GDM1 (cell line): ENCODE measurements around the gene SMARCAL1.
A peak's percentile ranks its signal among the peaks of the same experiment; 100 is the strongest.
"Not testable (repeated sequence)": the region's sequence is repeated elsewhere in the genome, so short reads cannot be mapped to it uniquely, and the experiment has no call there.

ENCODE experiments used
- DNase-seq: peaks from one replicate; lab custom pipeline; 2025; lab: John Stamatoyannopoulos, UW

Gene SMARCAL1

GRCh38 chr2:216412022-216412999 lies at the start of gene SMARCAL1:
SMARCAL1 (plus strand) TSS chr2:216412484; CDS start chr2:216414705, 2,221 bp downstream.
- DNase-seq: peak; percentile 97

GRCh38 chr2:216362730-216363129 lies 49.6 kb upstream of the SMARCAL1 start:
- DNase-seq: no peak

GRCh38 chr2:216363221-216363620 lies 49.1 kb upstream of the SMARCAL1 start:
- DNase-seq: no peak

- DNase-seq: no peak
Measured at GRCh38 chr2:216365518-216365917, 46.8 kb upstream of the SMARCAL1 start.

GRCh38 chr2:216366777-216367471 lies 45.4 kb upstream of the SMARCAL1 start:
- no peak for DNase-seq

GRCh38 chr2:216369821-216370220 lies 42.5 kb upstream of the SMARCAL1 start:
- no peak for DNase-seq

- no peak for DNase-seq
Measured at GRCh38 chr2:216370961-216371712, 41.1 kb upstream of the SMARCAL1 start.

GRCh38 chr2:216371721-216372702 lies 40.3 kb upstream of the SMARCAL1 start, which contains the start of gene MARCHF4:
MARCHF4 (minus strand) TSS chr2:216372483; CDS start chr2:216370260, 2,223 bp downstream.
- peak; percentile 39 for DNase-seq

- DNase-seq: no peak
Measured at GRCh38 chr2:216372761-216373291, 39.5 kb upstream of the SMARCAL1 start.

- no peak for DNase-seq
Measured at GRCh38 chr2:216373896-216374295, 38.4 kb upstream of the SMARCAL1 start.

GRCh38 chr2:216375286-216375685 lies 37.0 kb upstream of the SMARCAL1 start:
- no peak for DNase-seq

- no peak for DNase-seq
Measured at GRCh38 chr2:216379977-216380376, 32.3 kb upstream of the SMARCAL1 start.

GRCh38 chr2:216384409-216384808 lies 27.9 kb upstream of the SMARCAL1 start:
- DNase-seq: not testable (repeated sequence)

- no peak for DNase-seq
Measured at GRCh38 chr2:216385478-216385877, 26.8 kb upstream of the SMARCAL1 start.

GRCh38 chr2:216387262-216387661 lies 25.0 kb upstream of the SMARCAL1 start:
- DNase-seq: no peak

- DNase-seq: no peak
Measured at GRCh38 chr2:216388046-216388884, 24.0 kb upstream of the SMARCAL1 start.

GRCh38 chr2:216389570-216389969 lies 22.7 kb upstream of the SMARCAL1 start:
- DNase-seq: no peak

- no peak for DNase-seq
Measured at GRCh38 chr2:216391401-216391800, 20.9 kb upstream of the SMARCAL1 start.

GRCh38 chr2:216392018-216392562 lies 20.2 kb upstream of the SMARCAL1 start:
- DNase-seq: no peak
